ENCODE measurements around the gene NETO2.

- TF ChIP-seq CTCF (IDR thresholded peaks at IDR 0.05; ENCODE audit: low read depth, low read length, missing input control): no peak
- no peak for TF ChIP-seq ATF3 (IDR thresholded peaks at IDR 0.05)
- TF ChIP-seq JUND (IDR thresholded peaks at IDR 0.05): no peak
- no peak for TF ChIP-seq RXRA (IDR thresholded peaks at IDR 0.05)
- no peak for TF ChIP-seq SP1 (IDR thresholded peaks at IDR 0.05)
- TF ChIP-seq TAF1 (conservative IDR thresholded peaks at IDR 0.05): no peak
- no peak for TF ChIP-seq GABPA (IDR thresholded peaks at IDR 0.05 in 1 of 2, conservative IDR thresholded peaks at IDR 0.05 in 1 of 2)
- TF ChIP-seq REST (IDR thresholded peaks at IDR 0.05): no peak
- no peak for TF ChIP-seq RAD21 (IDR thresholded peaks at IDR 0.05)
- no peak for TF ChIP-seq EGR1 (IDR thresholded peaks at IDR 0.05; ENCODE audit: low read depth in 2 of 2)
Observed at GRCh38 chr16:47069313-47069712, 74.4 kb downstream of the NETO2 start.
